Lung (tissue), 12 donors: ENCODE data around the gene SH3BP2. TPM values are rescaled to one million over a fixed set of nuclear protein-coding genes. Genes with fewer than 3 reads are reported as not detected.
A peak's percentile ranks its signal among the peaks of the same experiment; 100 is the strongest.

Experiments used
- ATAC-seq: fragments of 200-7000 bp; cut with Tn5 transposase; one replicate; pipeline ENCODE4 v1.9.1; 2020; ENCODE audit warnings: moderate number of reproducible peaks; ENCODE audit not compliant: insufficient read depth, low FRiP score
- DNase-seq, 3 donors: peaks; one replicate each; pipeline ENCODE4 v3.0.0-alpha.2; 2013 to 2017
- H3K27ac ChIP-seq, 2 donors: one replicate each; pipeline ENCODE4 v1.5.1; 2013; ENCODE audit warnings: mild to moderate bottlenecking in 2 of 2, moderate library complexity in 2 of 2, control low read depth in 1 of 2, inconsistent platforms in 1 of 2, low read depth in 1 of 2, low read length in 1 of 2
- H3K27me3 ChIP-seq, 3 donors: one replicate each; pipeline ENCODE4 v1.5.1; 2013; ENCODE audit warnings: low read length in 2 of 3; ENCODE audit not compliant: control insufficient read depth in 3 of 3, insufficient read depth in 3 of 3
- H3K36me3 ChIP-seq, 4 donors: one replicate each; pipeline ENCODE4 v1.5.1; 2013; ENCODE audit warnings: low read length in 4 of 4, mild to moderate bottlenecking in 1 of 4, moderate library complexity in 1 of 4; ENCODE audit not compliant: control insufficient read depth in 4 of 4, insufficient read depth in 4 of 4
- H3K4me1 ChIP-seq, 5 donors: one replicate each; pipeline ENCODE4 v1.5.1; 2013; ENCODE audit warnings: low read length in 5 of 5, mild to moderate bottlenecking in 2 of 5, moderate library complexity in 1 of 5; ENCODE audit not compliant: control insufficient read depth in 5 of 5, insufficient read depth in 5 of 5
- H3K4me3 ChIP-seq: one replicate; pipeline ENCODE4 v1.5.1; 2013; ENCODE audit warnings: mild to moderate bottlenecking, control low read depth, moderate library complexity
- H3K9ac ChIP-seq, 2 donors: one replicate each; pipeline ENCODE4 v1.5.1; 2013; ENCODE audit warnings: low read length in 2 of 2, control low read depth in 1 of 2; ENCODE audit not compliant: insufficient read depth in 1 of 2
- H3K9me3 ChIP-seq, 4 donors: one replicate each; pipeline ENCODE4 v1.5.1; 2013; ENCODE audit warnings: low read length in 3 of 4, mild to moderate bottlenecking in 1 of 4, moderate library complexity in 1 of 4; ENCODE audit not compliant: control insufficient read depth in 4 of 4, insufficient read depth in 3 of 4
- WGBS, 2 donors: extraction: QIAGEN DNeasy Blood & Tissue Kit; methylation state at CpG; one replicate each; pipeline ENCODE4 v1.1.7; 2013; 5-methylcytosine and 5-hydroxymethylcytosine counted together
- polyA plus RNA-seq, 2 donors: library from polyadenylated mRNA; stranded (reverse); fragments of 200-250 nt; gene quantifications; one replicate each; pipeline ENCODE4 v1.2.1, GENCODE V29; 2013
- total RNA-seq, 2 donors: library from RNA; depleted of rRNA in 1 of 2; stranded (reverse); fragments of >200 nt in 1 of 2; gene quantifications; one replicate each; pipeline ENCODE4 v1.2.1, GENCODE V29; 2014 to 2021
- TF ChIP-seq, protein P1 (sequence below): IDR thresholded peaks from 2 replicates; pipeline ENCODE4 v1.5.1; 2012; ENCODE audit warnings: mild to moderate bottlenecking; ENCODE audit errors: control extremely low read depth, extremely low read depth
- donor health status: control.
- donor health status: control.
- donor health status: Bipolar disorder and iron deficiency.
- donor health status: healthy.
- donor health status: DM: yes; HTN: yes; CAD: no.

Gene SH3BP2
- total and polyA plus RNA-seq, 4 donors, result 49.9 to 117 (median 79.8) TPM

DNA sequence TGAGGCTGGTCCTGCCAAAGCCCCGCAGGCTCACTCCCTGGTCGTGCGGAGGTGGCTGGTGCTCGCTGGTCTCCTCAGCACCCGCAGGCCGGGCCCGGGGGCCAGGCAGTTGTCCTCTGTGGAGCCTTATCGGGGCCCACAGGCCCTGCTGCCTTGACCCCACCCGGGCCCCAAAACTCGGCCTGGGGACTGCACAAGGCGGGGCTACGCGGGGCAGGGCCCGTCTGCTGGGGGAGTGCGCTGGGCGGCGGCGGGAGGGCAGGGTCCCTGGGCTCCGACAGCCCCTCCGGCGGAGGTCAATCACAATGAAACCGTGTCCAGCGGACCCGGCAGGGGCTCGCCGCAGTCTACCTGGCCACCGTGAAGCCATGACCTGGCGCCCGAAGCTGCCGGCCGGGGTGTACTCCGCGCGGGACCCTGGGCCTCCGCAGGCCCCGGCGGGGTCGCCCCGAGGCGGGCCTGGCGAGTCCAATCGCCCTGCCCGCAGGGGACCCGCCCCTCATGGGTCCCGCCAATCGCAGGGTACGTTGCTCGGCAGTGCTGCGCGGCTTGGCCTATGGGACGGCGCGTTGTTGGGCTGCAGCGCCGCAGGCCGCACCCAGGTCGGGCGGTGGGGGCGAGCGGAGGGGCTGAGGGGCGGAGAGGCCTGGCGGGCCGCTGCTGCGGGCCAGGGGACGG, 50.5 kb downstream of the SH3BP2 start, which contains the start of gene ADD1:
Gene ADD1, plus strand, starts transcription at position 582 of the 678 bp plus-strand sequence. CDS start 32,072 bp downstream, outside the sequence.
- TF ChIP-seq, protein P1, sequence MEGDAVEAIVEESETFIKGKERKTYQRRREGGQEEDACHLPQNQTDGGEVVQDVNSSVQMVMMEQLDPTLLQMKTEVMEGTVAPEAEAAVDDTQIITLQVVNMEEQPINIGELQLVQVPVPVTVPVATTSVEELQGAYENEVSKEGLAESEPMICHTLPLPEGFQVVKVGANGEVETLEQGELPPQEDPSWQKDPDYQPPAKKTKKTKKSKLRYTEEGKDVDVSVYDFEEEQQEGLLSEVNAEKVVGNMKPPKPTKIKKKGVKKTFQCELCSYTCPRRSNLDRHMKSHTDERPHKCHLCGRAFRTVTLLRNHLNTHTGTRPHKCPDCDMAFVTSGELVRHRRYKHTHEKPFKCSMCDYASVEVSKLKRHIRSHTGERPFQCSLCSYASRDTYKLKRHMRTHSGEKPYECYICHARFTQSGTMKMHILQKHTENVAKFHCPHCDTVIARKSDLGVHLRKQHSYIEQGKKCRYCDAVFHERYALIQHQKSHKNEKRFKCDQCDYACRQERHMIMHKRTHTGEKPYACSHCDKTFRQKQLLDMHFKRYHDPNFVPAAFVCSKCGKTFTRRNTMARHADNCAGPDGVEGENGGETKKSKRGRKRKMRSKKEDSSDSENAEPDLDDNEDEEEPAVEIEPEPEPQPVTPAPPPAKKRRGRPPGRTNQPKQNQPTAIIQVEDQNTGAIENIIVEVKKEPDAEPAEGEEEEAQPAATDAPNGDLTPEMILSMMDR, result no peak
- peak; percentile 98 for ATAC-seq
- no peaks in the 10 kb centered on the region for H3K27me3 ChIP-seq
- WGBS, 2 donors, result 0% methylated on average over 55 to 65 of the region's 65 CpGs
- H3K4me3 ChIP-seq, result peak within 1 kb of the TSS; percentile 73
- peaks cover 5 to 27% (median 9%) of the 10 kb centered on the region in 5 donors for H3K4me1 ChIP-seq
- H3K9me3 ChIP-seq, result no peaks in the 10 kb centered on the region
- no peaks in the 10 kb centered on the region for H3K36me3 ChIP-seq
- peak within 1 kb of the TSS; percentile 98 to 99 for H3K27ac ChIP-seq
- peak; percentile 96 to 99 (median 98) for DNase-seq
- H3K9ac ChIP-seq, result peak within 1 kb of the TSS; percentile 73 to 80

DNA sequence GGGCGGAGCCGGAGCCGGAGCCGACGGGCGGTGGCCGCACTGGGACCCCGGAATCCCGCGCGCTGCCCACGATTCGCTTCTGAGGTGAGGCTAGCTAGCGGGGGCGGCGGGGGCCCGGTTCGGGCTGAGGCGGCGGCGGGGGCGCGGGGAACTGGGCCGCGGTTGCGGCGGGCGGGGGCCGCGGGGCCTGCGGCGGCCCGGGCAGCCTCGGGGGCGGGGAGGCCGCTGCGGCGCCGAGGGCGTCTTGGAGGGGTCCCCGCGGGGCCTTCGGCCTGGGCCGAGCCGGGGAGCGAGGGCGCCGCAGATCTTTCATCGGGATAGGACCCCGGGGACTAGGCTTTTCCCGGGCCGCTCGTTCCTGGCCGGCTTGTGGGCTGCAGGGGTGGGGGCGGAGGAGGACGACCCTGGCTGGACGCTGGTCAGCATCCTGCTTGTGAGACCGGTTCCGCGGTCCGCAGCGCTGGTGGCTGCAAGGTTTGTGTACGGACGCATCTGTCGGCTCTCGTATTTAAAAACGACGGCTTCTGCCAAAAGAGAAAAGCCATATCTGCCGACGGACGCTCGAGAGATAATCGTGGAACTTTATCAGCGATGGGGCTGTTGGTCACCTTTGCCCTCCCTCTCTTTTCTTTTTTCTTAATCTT, 51.2 kb downstream of the SH3BP2 start:
- Histone ChIP-seq H3K9me3 (no peaks in the 10 kb centered on the region), H3K4me3 (peak overlapping the region; percentile 69), H3K27me3 (no peaks in the 10 kb centered on the region), H3K27ac (peak overlapping the region; percentile 98 to 99), H3K9ac (peak overlapping the region; percentile 70 to 76), H3K36me3 (no peaks in the 10 kb centered on the region), H3K4me1 (peaks cover 5 to 21% (median 9%) of the 10 kb centered on the region in 5 donors)
- WGBS, 2 donors, result 0 to 2% methylated on average over 47 to 74 of the region's 74 CpGs
- TF ChIP-seq, protein P1, result no peak
- ATAC-seq (no peak), DNase-seq (peak; percentile 46 to 66 (median 54))

DNA sequence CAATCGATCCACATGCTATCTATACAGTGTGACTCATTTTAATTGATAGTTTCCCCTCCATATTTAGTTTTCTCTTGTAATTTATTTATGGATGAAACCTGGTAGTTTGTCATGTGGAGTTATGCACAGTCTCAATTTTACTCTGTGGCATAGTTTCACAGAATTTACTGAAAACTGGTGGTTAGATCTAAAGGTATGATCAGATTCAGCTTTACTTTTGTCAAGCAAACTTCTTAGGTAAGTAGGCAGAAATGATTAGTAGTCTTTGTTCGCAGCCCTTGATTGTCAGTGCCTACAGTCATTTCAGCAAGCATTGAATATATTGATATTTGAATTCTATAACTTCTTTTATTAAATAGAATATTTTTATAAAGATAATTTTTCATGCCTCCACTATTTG, 53.3 kb downstream of the SH3BP2 start:
- Histone ChIP-seq H3K4me3 (no peak overlapping the region), H3K36me3 (peaks cover 0 to 1% (median 0%) of the 10 kb centered on the region in 4 donors), H3K4me1 (peaks cover 7 to 27% (median 16%) of the 10 kb centered on the region in 5 donors), H3K27ac (no peak overlapping the region), H3K9me3 (no peaks in the 10 kb centered on the region), H3K27me3 (no peaks in the 10 kb centered on the region), H3K9ac (no peak overlapping the region)
- no peak for ATAC-seq
- TF ChIP-seq, protein P1, result no peak
- DNase-seq, result no peak
- WGBS, 2 donors, result 71 to 80% methylated on average over 2 of the region's 2 CpGs
